BJ (cell line): Measurements from ENCODE around the gene BTF3L4. TPM values are rescaled to one million over a fixed set of nuclear protein-coding genes. Genes with fewer than 3 reads are reported as not detected.

ENCODE experiments used
- CTCF ChIA-PET: fragments of 350-600 bp; formaldehyde crosslinking; extraction: SDS; loops from one replicate; lab custom pipeline; 2021; ENCODE audit warnings: antibody characterized with exemption, inconsistent platforms; lab: Yijun Ruan, JAX
- POLR2A ChIA-PET: fragments of 300-600 bp; sonication (Branson Sonifier 250); formaldehyde crosslinking; extraction: SDS; loops from one replicate; lab custom pipeline; 2021; ENCODE audit warnings: antibody characterized with exemption; lab: Charles Lee
- DNase-seq: peaks from one replicate; pipeline ENCODE4 v3.0.0-alpha.2; 2011; ENCODE audit warnings: low read depth
- H3K27me3 ChIP-seq: 2 replicates; pipeline ENCODE4 v1.6.0; 2011; ENCODE audit warnings: low read length; ENCODE audit not compliant: control insufficient read depth, insufficient read depth
- H3K36me3 ChIP-seq: 2 replicates; pipeline ENCODE4 v1.5.1; 2011; ENCODE audit warnings: low read length; ENCODE audit not compliant: control insufficient read depth, insufficient read depth
- H3K4me3 ChIP-seq: 2 replicates; pipeline ENCODE4 v1.5.1; 2011; ENCODE audit warnings: low read depth, mild to moderate bottlenecking, control low read depth, low read length
- polyA plus RNA-seq: library from polyadenylated mRNA; depleted of rRNA; stranded (reverse); fragments of >200 nt; gene quantifications from 2 replicates; pipeline ENCODE4 v1.2.3, GENCODE V29; 2011
- TF ChIP-seq, protein P1 (sequence below): IDR thresholded peaks from 2 replicates; pipeline ENCODE4 v1.5.1; 2011; ENCODE audit warnings: low read depth, mild to moderate bottlenecking, control low read depth, inconsistent platforms, low read length, moderate library complexity; ENCODE audit not compliant: insufficient read depth

Gene BTF3L4
- polyA plus RNA-seq, 1 experiment: 31.2 TPM

DNA sequence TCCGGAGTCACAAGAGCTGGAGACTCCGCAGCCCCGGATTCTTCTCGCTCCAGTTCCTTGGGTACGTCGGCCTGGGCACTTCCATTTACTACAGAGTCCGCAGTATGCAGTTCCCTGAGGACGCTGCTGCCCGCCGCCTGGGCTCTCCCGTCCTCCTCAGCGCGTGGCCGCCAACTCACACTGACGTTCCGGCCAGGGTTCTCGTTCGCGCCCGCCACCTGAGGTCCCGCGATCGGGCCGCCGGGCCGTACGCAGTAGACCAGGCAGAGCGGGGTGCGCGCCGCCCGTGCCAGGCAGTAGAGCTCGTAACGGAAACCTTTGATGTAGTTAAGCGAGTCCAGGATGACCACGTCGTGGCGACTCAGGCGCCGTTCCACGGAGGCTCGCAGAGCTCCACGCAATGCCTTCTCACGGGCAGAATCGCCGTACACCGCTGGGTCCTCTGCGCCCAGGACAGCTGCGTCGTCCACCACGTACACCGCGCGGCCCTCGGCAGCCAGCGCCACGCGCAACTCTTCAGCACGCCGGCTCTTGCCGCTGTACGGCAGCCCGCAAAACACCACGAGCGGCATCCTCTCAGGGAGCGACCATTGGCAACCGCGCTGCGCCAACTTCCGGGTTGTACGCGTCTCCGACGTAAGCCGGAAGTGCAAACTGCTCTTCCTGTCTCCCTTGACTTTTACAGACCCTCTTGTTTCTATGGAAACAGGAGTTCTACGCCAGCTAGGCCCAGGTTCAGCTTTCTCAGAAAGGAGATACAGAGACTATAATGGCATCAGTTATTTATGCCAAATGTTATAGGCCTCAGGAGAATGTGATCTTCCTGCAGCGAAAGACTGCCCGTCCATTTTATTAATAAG lies 22.7 kb upstream of the BTF3L4 start, which contains the start of gene KTI12:
Gene KTI12, minus strand, starts transcription at position 621 of the 860 bp plus-strand sequence. Its CDS starts 49 bp downstream, at position 572.
- peak; percentile 44 for DNase-seq
- Histone ChIP-seq H3K4me3 (peak within 1 kb of the TSS; percentile 96), H3K27me3 (no peaks in the 10 kb centered on the region), H3K36me3 (0 out of 2 replicates have a peak, but pooled peaks cover 1% of the 10 kb centered on the region)
- TF ChIP-seq, protein P1, sequence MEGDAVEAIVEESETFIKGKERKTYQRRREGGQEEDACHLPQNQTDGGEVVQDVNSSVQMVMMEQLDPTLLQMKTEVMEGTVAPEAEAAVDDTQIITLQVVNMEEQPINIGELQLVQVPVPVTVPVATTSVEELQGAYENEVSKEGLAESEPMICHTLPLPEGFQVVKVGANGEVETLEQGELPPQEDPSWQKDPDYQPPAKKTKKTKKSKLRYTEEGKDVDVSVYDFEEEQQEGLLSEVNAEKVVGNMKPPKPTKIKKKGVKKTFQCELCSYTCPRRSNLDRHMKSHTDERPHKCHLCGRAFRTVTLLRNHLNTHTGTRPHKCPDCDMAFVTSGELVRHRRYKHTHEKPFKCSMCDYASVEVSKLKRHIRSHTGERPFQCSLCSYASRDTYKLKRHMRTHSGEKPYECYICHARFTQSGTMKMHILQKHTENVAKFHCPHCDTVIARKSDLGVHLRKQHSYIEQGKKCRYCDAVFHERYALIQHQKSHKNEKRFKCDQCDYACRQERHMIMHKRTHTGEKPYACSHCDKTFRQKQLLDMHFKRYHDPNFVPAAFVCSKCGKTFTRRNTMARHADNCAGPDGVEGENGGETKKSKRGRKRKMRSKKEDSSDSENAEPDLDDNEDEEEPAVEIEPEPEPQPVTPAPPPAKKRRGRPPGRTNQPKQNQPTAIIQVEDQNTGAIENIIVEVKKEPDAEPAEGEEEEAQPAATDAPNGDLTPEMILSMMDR: no peak
- ChIA-PET CTCF (interaction anchor here (0.7 to 1.5 kb wide), 3 partner anchors 10 to 332 kb away, joined by 3 to 5 read pairs (median 3); no protein-coding TSS in a partner anchor), POLR2A (no interaction called here)

DNA sequence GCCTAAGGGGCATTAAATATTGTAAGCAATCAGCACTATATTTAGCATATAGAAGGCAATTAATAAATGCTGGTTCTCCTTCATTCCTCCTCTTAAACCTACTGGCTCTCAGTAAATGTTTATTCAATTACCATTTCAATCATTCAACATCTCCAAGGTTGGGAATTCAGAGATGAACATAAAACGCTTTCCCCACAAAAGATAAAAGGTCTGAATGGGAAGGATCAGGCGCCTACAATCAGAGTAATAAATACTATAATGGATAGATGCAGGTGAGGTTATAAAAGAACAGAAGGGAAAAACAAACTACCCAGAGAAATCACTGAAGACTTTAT lies 22.1 kb upstream of the BTF3L4 start:
- CTCF ChIA-PET: interaction anchor here (0.7 to 1.5 kb wide), 3 partner anchors 9 to 331 kb away, joined by 3 to 5 read pairs (median 3); no protein-coding TSS in a partner anchor
- 0 out of 2 replicates have a peak, but pooled peaks cover 1% of the 10 kb centered on the region for H3K36me3 ChIP-seq
- no peaks in the 10 kb centered on the region for H3K27me3 ChIP-seq
- POLR2A ChIA-PET: no interaction called here
- TF ChIP-seq, protein P1: no peak
- peak overlapping the region; percentile 96 for H3K4me3 ChIP-seq
- DNase-seq: no peak

DNA sequence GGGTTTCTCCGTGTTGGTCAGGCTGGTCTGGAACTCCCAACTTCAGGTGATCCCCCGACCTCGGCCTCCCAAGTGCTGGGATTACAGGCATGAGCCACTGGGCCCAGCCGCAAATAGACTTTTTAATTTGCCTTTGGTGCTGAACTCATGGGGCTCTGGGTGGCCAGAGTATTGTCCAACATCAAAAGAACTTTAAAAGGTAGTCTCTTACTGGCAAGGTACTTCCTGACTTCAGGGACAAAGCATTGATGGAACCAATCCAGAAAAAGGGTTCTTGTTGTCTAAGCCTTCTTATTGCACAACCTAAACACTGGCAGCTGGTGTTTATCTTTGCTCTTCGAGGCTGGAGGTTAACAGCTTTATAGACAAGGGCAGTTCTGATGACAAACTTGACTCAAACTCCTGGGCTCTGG lies 18.7 kb upstream of the BTF3L4 start:
- Histone ChIP-seq H3K27me3 (no peaks in the 10 kb centered on the region), H3K4me3 (no peak overlapping the region), H3K36me3 (peaks cover 5% of the 10 kb centered on the region)
- TF ChIP-seq, protein P1: no peak
- ChIA-PET CTCF (no interaction called here), POLR2A (interaction anchor here (0.6 kb wide), 1 partner anchor 11 kb away, joined by 5 read pairs; no protein-coding TSS in a partner anchor)
- no peak for DNase-seq

DNA sequence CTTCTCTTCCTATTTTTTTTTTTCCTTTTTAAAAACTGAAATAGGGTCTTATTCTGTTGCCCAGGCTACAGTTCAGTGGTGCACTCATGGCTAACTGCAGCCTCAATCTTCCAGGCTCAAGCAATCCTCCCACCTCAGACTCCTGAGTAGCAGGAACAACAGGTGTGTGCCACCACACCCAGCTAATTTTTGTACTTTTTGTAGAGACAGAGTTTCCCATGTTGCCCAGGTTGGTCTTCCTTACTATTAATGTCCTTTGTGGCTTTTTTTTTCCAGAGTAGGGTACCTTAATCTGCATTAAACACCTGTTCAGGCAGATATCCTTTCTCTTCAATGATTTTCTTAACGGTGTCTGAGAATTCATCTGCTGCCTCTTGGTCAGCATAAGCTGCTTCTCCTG lies 18.2 kb upstream of the BTF3L4 start:
- Histone ChIP-seq H3K4me3 (no peak overlapping the region), H3K36me3 (peaks cover 5% of the 10 kb centered on the region), H3K27me3 (no peaks in the 10 kb centered on the region)
- no peak for DNase-seq
- TF ChIP-seq, protein P1: no peak
- ChIA-PET CTCF (no interaction called here), POLR2A (interaction anchor here (0.6 kb wide), 1 partner anchor 10 kb away, joined by 5 read pairs; no protein-coding TSS in a partner anchor)

DNA sequence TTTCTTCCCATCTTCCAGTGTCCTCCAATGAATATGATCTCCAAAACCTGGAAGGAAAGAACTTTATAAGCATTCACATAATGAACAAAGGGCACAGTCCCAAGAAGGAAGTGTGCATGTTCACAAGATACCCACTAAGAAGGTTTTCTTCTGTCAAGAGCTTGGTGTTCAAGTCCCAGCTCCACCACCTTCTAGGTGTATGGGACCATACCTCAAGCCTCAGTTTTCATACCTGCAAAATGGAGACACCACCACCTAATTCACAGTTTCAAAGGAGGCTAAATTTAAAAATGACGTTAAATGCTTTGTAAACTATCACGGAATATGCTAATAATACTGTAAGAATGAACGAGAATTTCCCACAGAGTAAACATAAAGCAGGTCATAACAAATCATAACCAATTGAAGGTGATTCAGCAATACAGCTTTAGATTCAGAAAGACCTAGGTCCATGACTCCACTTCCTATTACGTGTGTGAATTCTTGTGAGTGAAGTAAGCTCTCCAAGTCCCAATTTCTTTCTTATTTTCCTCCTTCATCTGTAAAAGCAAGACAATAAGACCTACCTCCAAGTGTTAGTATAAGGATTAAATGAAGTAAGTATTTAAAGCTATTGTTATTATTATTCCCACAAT lies 14.4 kb upstream of the BTF3L4 start:
- POLR2A ChIA-PET: no interaction called here
- TF ChIP-seq, protein P1: no peak
- Histone ChIP-seq H3K36me3 (peaks cover 5% of the 10 kb centered on the region), H3K27me3 (no peaks in the 10 kb centered on the region), H3K4me3 (no peak overlapping the region)
- CTCF ChIA-PET: interaction anchor here (0.5 kb wide), 1 partner anchor 54 kb away, joined by 3 read pairs; no protein-coding TSS in a partner anchor
- DNase-seq: no peak
